ENCODE data around the gene ART4.

DNA sequence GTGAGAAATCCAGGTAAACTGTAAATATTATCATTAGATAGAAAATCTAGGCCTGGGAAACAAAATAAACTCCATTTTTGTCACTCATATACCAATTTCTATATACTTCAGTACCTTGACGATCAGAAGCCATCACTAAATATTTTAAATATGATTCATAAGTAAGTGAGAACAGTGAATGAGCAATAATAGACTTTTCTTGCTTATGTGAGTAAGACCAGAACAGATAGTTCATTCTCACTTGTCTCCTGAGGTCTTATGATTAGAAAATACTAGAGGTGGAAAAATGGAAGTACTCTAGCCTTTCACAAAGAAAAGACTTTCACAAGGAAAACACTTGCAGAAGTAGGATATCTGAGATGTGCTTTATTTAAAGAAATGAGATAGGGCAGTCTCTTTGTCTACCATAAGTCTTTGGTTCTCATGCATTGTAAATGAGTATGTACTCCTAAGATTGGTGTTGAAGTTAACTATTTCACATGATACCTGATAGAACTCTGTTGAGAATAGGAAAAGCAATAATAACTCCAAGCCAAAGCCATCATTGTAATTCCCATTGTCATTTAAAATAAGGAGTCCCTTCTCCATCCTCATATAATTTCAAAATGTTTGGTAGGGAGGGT, 19.2 kb downstream of the ART4 start:
- TF ChIP-seq NR2C2 (CRISPR knock-in tag; IDR thresholded peaks at IDR 0.05) (no peak), ZNF317 (CRISPR knock-in tag; IDR thresholded peaks at IDR 0.05; ENCODE audit: borderline replicate concordance, low read depth) (no peak), NR1H2 (CRISPR knock-in tag; IDR thresholded peaks at IDR 0.05) (no peak), RELA (CRISPR knock-in tag; IDR thresholded peaks at IDR 0.05; ENCODE audit: borderline replicate concordance) (no peak), CREM (CRISPR knock-in tag; IDR thresholded peaks at IDR 0.05) (no peak)
- TF ChIP-seq, protein P1, sequence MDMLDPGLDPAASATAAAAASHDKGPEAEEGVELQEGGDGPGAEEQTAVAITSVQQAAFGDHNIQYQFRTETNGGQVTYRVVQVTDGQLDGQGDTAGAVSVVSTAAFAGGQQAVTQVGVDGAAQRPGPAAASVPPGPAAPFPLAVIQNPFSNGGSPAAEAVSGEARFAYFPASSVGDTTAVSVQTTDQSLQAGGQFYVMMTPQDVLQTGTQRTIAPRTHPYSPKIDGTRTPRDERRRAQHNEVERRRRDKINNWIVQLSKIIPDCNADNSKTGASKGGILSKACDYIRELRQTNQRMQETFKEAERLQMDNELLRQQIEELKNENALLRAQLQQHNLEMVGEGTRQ (CRISPR knock-in tag; IDR thresholded peaks at IDR 0.05), result no peak
- TF ChIP-seq, protein P2, sequence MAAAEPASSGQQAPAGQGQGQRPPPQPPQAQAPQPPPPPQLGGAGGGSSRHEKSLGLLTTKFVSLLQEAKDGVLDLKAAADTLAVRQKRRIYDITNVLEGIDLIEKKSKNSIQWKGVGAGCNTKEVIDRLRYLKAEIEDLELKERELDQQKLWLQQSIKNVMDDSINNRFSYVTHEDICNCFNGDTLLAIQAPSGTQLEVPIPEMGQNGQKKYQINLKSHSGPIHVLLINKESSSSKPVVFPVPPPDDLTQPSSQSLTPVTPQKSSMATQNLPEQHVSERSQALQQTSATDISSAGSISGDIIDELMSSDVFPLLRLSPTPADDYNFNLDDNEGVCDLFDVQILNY (CRISPR knock-in tag; IDR thresholded peaks at IDR 0.05), result no peak
